GM23248 (cell line): ENCODE results near the gene SUGT1. TPM values are rescaled to one million over a fixed set of nuclear protein-coding genes. Genes with fewer than 3 reads are reported as not detected.

ENCODE experiments used
- DNase-seq: peaks from one replicate; pipeline ENCODE4 v3.0.0-alpha.2; 2015
- H2AFZ ChIP-seq: fragments of 200-600 bp; sonication (generic); 2 replicates; pipeline ENCODE4 v1.6.1; 2016; ENCODE audit warnings: antibody characterized with exemption
- H3F3A ChIP-seq: fragments of 200-600 bp; sonication (generic); 2 replicates; pipeline ENCODE4 v1.6.1; 2016; ENCODE audit warnings: mild to moderate bottlenecking, antibody characterized with exemption, mixed run types; ENCODE audit not compliant: insufficient read depth
- H3K27ac ChIP-seq: fragments of 200-600 bp; sonication (generic); 2 replicates; pipeline ENCODE4 v1.5.1; 2016; ENCODE audit warnings: mild to moderate bottlenecking
- H3K27me3 ChIP-seq: fragments of 200-600 bp; sonication (generic); replicated peaks from 2 replicates; pipeline ENCODE4 v1.6.1; 2016; ENCODE audit warnings: mild to moderate bottlenecking; ENCODE audit not compliant: insufficient read depth
- H3K36me3 ChIP-seq: fragments of 200-600 bp; sonication (generic); 2 replicates; pipeline ENCODE4 v1.6.1; 2016; ENCODE audit warnings: low read depth, mild to moderate bottlenecking
- H3K4me1 ChIP-seq: fragments of 200-600 bp; sonication (generic); 2 replicates; pipeline ENCODE4 v1.6.1; 2016; ENCODE audit warnings: mild to moderate bottlenecking; ENCODE audit not compliant: insufficient read depth
- H3K4me2 ChIP-seq: fragments of 200-600 bp; sonication (generic); one replicate; pipeline ENCODE4 v1.6.1; 2016; ENCODE audit warnings: mild to moderate bottlenecking; ENCODE audit not compliant: unreplicated experiment
- H3K4me3 ChIP-seq: fragments of 200-600 bp; sonication (generic); 2 replicates; pipeline ENCODE4 v1.5.1; 2016; ENCODE audit warnings: mild to moderate bottlenecking
- H3K79me2 ChIP-seq: fragments of 200-600 bp; sonication (generic); 2 replicates; pipeline ENCODE4 v1.6.1; 2016; ENCODE audit warnings: mild to moderate bottlenecking; ENCODE audit not compliant: insufficient read depth
- H3K9ac ChIP-seq: fragments of 200-600 bp; sonication (generic); 2 replicates; pipeline ENCODE4 v1.6.1; 2016; ENCODE audit warnings: mild to moderate bottlenecking
- H3K9me2 ChIP-seq: fragments of 200-600 bp; sonication (generic); 2 replicates; pipeline ENCODE4 v1.6.1; 2016; ENCODE audit warnings: mixed run types, mild to moderate bottlenecking, moderate library complexity; ENCODE audit not compliant: insufficient read depth
- H3K9me3 ChIP-seq: fragments of 200-600 bp; sonication (generic); one replicate; pipeline ENCODE4 v1.6.1; 2017; ENCODE audit warnings: low read depth
- H4K20me1 ChIP-seq: fragments of 200-600 bp; sonication (generic); 2 replicates; pipeline ENCODE4 v1.6.0; 2016; ENCODE audit not compliant: insufficient read depth
- EZH2 ChIP-seq: fragments of 200-600 bp; sonication (generic); IDR thresholded peaks from 2 replicates; pipeline ENCODE4 v1.6.1; 2018; ENCODE audit warnings: antibody characterized with exemption, mild to moderate bottlenecking; ENCODE audit not compliant: insufficient read depth, poor library complexity, severe bottlenecking
- EZH2phosphoT487 ChIP-seq: fragments of 200-600 bp; sonication (generic); IDR thresholded peaks from 2 replicates; pipeline ENCODE4 v1.6.1; 2018; ENCODE audit warnings: antibody characterized with exemption, moderate library complexity, mild to moderate bottlenecking, low read depth; ENCODE audit not compliant: insufficient read depth
- WGBS, 2 experiments: methylation state at CpG; one replicate each; pipeline ENCODE4 v1.1.6; 2015 to 2017; ENCODE audit warnings: low lambda C conversion rate in 2 of 2, low coverage in 1 of 2; ENCODE audit errors: missing lambda C conversion rate in 2 of 2; 5-methylcytosine and 5-hydroxymethylcytosine counted together
- in situ Hi-C: fragments of 300-500 bp; cut with MboI; formaldehyde crosslinking; loops from 2 replicates; pipeline ENCODE4 v1.15.0; 2020
- polyA plus RNA-seq: library from polyadenylated mRNA; unstranded; fragments of >200 nt; fragmentation: Nextera tagmentation; extraction: Ambion mirVana; gene quantifications from 2 replicates; pipeline ENCODE4 v1.2.1, GENCODE V29; 2016
- total RNA-seq: library from RNA; depleted of rRNA; stranded (reverse); fragments of >200 nt; shearing (Covaris generic); gene quantifications from 2 replicates; pipeline ENCODE4 v1.2.3, GENCODE V29; 2014

The SUGT1 gene
- total and polyA plus RNA-seq, 2 experiments from 2014 or later, result 29.4 to 77.2 TPM

DNA sequence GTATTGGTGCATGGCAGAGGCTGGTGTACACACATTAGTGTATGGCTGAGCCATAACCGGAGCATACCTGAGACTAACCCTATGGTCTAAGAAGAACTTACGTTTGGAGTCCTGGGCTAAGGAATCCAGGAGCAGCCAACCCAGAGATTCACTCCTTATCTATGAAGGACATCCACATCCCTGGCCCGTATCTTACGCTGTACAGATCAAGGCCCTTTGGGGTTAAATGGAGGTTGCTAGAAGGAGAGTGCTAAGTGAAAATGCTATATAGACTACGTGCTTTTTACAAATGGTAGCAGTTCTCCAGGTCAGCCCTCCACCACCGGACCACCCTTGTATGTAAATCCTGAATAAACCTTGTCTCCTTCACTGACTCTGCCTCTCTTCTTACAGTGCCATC lies 1.9 kb upstream of the SUGT1 start:
- in situ Hi-C loops, result no loop called here
- H3K4me1 ChIP-seq, result peaks cover 22% of the 10 kb centered on the region; the same call in 1 of the 2 replicates
- no peaks in the 10 kb centered on the region for H4K20me1 ChIP-seq
- peaks cover 32% of the 10 kb centered on the region for H3F3A ChIP-seq
- peak overlapping the region; percentile 100 for H3K4me2 ChIP-seq
- no peak overlapping the region; the same call in 1 of the 2 replicates for H2AFZ ChIP-seq
- peak overlapping the region; percentile 97 for H3K4me3 ChIP-seq
- H3K79me2 ChIP-seq, result peaks cover 61% of the 10 kb centered on the region
- peak overlapping the region; percentile 98 for H3K9ac ChIP-seq
- H3K27ac ChIP-seq, result peak overlapping the region; percentile 96
- DNase-seq, result no peak
- H3K9me3 ChIP-seq, result no peaks in the 10 kb centered on the region
- H3K9me2 ChIP-seq, result no peaks in the 10 kb centered on the region
- H3K27me3 ChIP-seq, result no peaks in the 10 kb centered on the region
- H3K36me3 ChIP-seq, result no peaks in the 10 kb centered on the region; the same call in 1 of the 2 replicates
- WGBS, 2 experiments, result 73 to 78% methylated on average over 6 of the region's 6 CpGs
- TF ChIP-seq EZH2phosphoT487, result no peak
- no peak for TF ChIP-seq EZH2

DNA sequence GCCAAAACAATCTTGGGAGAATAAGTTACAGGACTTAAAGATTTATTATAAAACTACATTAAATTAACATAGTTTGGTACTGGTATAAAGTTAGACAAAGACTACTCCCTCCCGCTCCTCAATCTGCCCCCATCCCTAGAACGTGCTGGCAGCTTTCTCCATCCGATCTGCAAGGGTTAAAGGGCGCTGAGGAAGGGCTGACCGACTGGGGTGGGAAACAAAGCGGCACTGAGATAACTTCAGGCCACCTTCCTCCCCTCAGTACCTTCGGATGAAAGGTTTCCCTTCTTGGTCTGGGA lies 790 bp upstream of the SUGT1 start:
- WGBS, 2 experiments, result 2% methylated on average over 7 of the region's 7 CpGs
- peaks cover 72% of the 10 kb centered on the region for H3K79me2 ChIP-seq
- peak overlapping the region; percentile 96 for H3K27ac ChIP-seq
- peak overlapping the region; percentile 90 for H2AFZ ChIP-seq
- peaks cover 29% of the 10 kb centered on the region for H3F3A ChIP-seq
- no peak for TF ChIP-seq EZH2
- no peak for TF ChIP-seq EZH2phosphoT487
- H4K20me1 ChIP-seq, result no peaks in the 10 kb centered on the region
- peaks cover 3% of the 10 kb centered on the region; the same call in 1 of the 2 replicates for H3K36me3 ChIP-seq
- in situ Hi-C loops, result no loop called here
- peaks cover 31% of the 10 kb centered on the region for H3K4me1 ChIP-seq
- H3K4me3 ChIP-seq, result peak overlapping the region; percentile 97
- DNase-seq, result no peak
- H3K27me3 ChIP-seq, result no peaks in the 10 kb centered on the region
- no peaks in the 10 kb centered on the region for H3K9me2 ChIP-seq
- H3K9ac ChIP-seq, result peak overlapping the region; percentile 98
- H3K4me2 ChIP-seq, result peak overlapping the region; percentile 100
- H3K9me3 ChIP-seq, result no peaks in the 10 kb centered on the region

DNA sequence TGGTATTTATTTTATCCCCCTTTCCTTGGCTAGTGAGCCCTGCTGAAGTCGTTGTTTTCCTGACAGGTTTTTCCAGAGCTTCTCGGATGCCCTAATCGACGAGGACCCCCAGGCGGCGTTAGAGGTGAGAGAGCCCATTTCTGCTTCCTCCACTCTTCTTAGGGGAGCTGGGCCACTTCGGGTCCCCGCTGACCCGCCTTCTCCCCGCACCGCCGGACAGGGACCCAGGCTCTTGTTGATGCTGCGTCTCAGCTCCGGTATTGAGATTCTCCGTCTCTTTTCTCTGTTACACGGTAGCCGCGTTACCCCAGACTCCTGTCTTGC lies 306 bp downstream of the SUGT1 start:
- Histone ChIP-seq H3K4me2 (peak overlapping the region; percentile 100), H3K36me3 (peaks cover 8% of the 10 kb centered on the region), H3K79me2 (peaks cover 83% of the 10 kb centered on the region), H3K4me1 (peaks cover 41% of the 10 kb centered on the region), H2AFZ (peak overlapping the region; percentile 90), H3K27ac (peak overlapping the region; percentile 96), H3F3A (peaks cover 26% of the 10 kb centered on the region), H3K9me3 (no peaks in the 10 kb centered on the region), H3K9me2 (no peaks in the 10 kb centered on the region), H3K27me3 (no peaks in the 10 kb centered on the region), H4K20me1 (no peaks in the 10 kb centered on the region), H3K4me3 (peak overlapping the region; percentile 97), H3K9ac (peak overlapping the region; percentile 98)
- WGBS, 2 experiments, result 0 to 1% methylated on average over 18 of the region's 18 CpGs
- in situ Hi-C loops, result no loop called here
- no peak for DNase-seq
- TF ChIP-seq EZH2, result no peak

DNA sequence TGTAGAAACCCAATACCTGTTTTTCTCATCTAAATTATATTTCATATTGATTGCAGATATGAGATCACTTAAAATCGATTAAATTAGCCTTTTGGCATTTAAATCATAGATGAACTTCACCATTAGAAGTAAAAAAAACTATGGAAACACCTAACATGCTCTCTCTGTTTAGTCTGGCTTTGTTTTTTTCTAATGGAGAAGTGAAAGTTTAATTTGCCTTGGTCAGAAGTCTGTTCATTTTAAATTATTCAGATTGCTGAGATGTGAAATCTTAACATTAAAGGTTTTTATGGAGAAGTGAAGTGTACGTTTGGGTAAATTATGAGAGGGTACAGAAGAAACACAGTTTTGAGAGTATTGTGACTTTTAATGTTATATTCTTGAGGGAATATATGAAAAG lies 6.7 kb downstream of the SUGT1 start:
- H3K4me1 ChIP-seq, result peaks cover 29% of the 10 kb centered on the region
- H3K36me3 ChIP-seq, result peaks cover 61% of the 10 kb centered on the region
- H2AFZ ChIP-seq, result no peak overlapping the region
- DNase-seq, result no peak
- H3K79me2 ChIP-seq, result peaks cover 94% of the 10 kb centered on the region
- no peak overlapping the region for H3K27ac ChIP-seq
- H3K27me3 ChIP-seq, result no peaks in the 10 kb centered on the region
- no peak overlapping the region for H3K4me3 ChIP-seq
- H3K9ac ChIP-seq, result no peak overlapping the region
- WGBS, 2 experiments, result 73 to 78% methylated on average over 2 of the region's 2 CpGs
- no peak for TF ChIP-seq EZH2
- no peak for TF ChIP-seq EZH2phosphoT487
- H4K20me1 ChIP-seq, result no peaks in the 10 kb centered on the region
- no peaks in the 10 kb centered on the region for H3K9me3 ChIP-seq
- no peaks in the 10 kb centered on the region for H3K9me2 ChIP-seq
- in situ Hi-C loops, result no loop called here
- peaks cover 16% of the 10 kb centered on the region for H3F3A ChIP-seq
- H3K4me2 ChIP-seq, result no peak overlapping the region

DNA sequence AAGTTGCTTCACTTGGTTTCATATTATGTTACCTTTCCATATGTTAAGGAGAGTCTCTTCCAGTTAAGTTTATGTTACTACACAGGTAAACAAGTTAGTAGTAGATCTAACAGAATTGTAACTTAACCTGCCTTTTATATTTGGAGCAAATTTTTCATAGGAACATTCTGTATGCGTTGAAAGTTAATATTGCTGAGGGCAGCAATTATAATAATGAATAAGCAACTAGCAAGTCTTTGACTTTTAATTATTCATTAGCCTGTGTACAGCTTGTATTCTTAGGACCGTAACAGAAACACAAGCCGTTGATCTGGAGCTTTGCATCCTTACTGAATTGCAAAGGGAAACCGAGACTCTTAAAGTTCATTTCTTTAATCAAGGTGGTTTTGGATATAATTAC lies 11.6 kb downstream of the SUGT1 start:
- Histone ChIP-seq H3F3A (peaks cover 16% of the 10 kb centered on the region), H3K9me2 (no peaks in the 10 kb centered on the region), H4K20me1 (no peaks in the 10 kb centered on the region), H3K36me3 (peaks cover 67% of the 10 kb centered on the region), H3K9me3 (no peaks in the 10 kb centered on the region), H3K27ac (no peak overlapping the region), H3K4me1 (no peaks in the 10 kb centered on the region), H3K27me3 (no peaks in the 10 kb centered on the region), H3K4me3 (no peak overlapping the region), H3K79me2 (peaks cover 90% of the 10 kb centered on the region), H3K4me2 (no peak overlapping the region), H2AFZ (no peak overlapping the region), H3K9ac (no peak overlapping the region)
- TF ChIP-seq EZH2 (no peak), EZH2phosphoT487 (no peak)
- WGBS, 2 experiments, result 98 to 100% methylated on average over 4 of the region's 4 CpGs
- in situ Hi-C loops, result no loop called here
- no peak for DNase-seq
